ENCODE measurements around the gene TMEM132A. TPM values are rescaled to one million over a fixed set of nuclear protein-coding genes. Genes with fewer than 3 reads are reported as not detected.

The TMEM132A gene
- polyA plus RNA-seq, 4 donors: 41.3 to 109 (median 88.1) TPM

DNA sequence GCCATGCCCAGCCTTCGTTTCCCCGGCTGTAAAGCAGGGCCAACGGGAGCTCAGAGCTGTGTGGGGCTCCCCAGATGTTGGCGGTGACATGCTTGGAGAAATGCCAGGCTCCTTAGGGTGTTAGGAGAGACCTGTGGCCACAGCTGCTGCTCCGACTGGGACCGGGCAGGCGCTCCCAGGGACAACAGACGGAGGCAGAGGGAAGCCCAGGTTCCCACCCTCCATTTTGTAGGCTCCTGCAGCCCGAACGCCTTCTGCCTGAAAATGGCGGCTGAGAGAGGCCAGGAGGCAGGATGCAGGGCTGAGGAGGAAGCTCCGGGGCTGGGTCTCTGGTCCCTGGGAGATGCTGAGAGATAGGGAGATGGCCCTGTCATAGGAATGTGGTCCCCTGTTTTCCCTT is 57.3 kb downstream of the TMEM132A start:
- DNase-seq (ENCODE audit: low read depth in 4 of 4, low spot score in 2 of 4): no peak

DNA sequence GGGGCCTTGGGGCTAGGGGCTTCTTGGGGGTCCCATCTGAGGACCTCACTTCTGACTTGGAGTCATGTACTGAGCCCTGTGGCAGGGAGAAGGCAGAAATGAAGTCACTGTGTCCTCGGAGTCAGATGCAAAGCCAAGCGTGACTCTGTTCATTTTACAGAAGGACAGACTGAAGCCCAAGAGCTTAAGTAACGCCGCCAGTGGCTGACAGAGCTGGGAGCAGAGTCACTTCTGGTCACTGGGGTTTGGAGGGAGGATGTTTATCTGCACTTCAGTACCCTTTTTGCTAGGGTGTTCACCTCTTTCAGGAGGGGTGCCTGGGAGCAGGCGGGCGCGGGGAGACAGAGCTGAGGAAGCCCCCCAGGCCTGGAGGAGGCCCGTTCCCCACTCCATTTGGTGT is 57.9 kb downstream of the TMEM132A start:
- no peak for DNase-seq (ENCODE audit: low read depth in 4 of 4, low spot score in 2 of 4)

- DNase-seq (ENCODE audit: low read depth in 4 of 4, low spot score in 2 of 4): no peak
Observed at GRCh38 chr11:60984149-60984548, 59.9 kb downstream of the TMEM132A start.

- DNase-seq (ENCODE audit: low read depth in 4 of 4, low spot score in 2 of 4): no peak
Observed at GRCh38 chr11:60984636-60985035, 60.4 kb downstream of the TMEM132A start.

- no peak for DNase-seq (ENCODE audit: low read depth in 4 of 4, low spot score in 2 of 4)
Observed at GRCh38 chr11:60985501-60985900, 61.2 kb downstream of the TMEM132A start.

- DNase-seq (ENCODE audit: low read depth in 4 of 4, low spot score in 2 of 4): no peak
Observed at GRCh38 chr11:60985991-60986915, 62.0 kb downstream of the TMEM132A start.

Other genes with a start within 250 kb of the TMEM132A start
- gene MS4A8, start 224.8 kb upstream of the TMEM132A start, polyA plus RNA-seq (ENCODE audit: insufficient read length in 4 of 4): not detected
- not detected for gene MS4A18, start 199.7 kb upstream of the TMEM132A start, polyA plus RNA-seq (ENCODE audit: insufficient read length in 4 of 4)
- gene MS4A15, start 167.6 kb upstream of the TMEM132A start, polyA plus RNA-seq (ENCODE audit: insufficient read length in 4 of 4): not detected
- gene MS4A10, start 139.1 kb upstream of the TMEM132A start, polyA plus RNA-seq (ENCODE audit: insufficient read length in 4 of 4): under 1 TPM; 0.10 to 0.25 (median 0.16) TPM
- 10 to 100 TPM; 15.9 to 25.8 (median 22.0) TPM for gene CCDC86, start 82.3 kb upstream of the TMEM132A start, polyA plus RNA-seq (ENCODE audit: insufficient read length in 4 of 4)
- gene PTGDR2, start 68.5 kb upstream of the TMEM132A start, polyA plus RNA-seq (ENCODE audit: insufficient read length in 4 of 4): under 1 TPM; 0.18 to 0.39 (median 0.20) TPM
- under 1 TPM in 1 of 4 donors, not detected in 3; 0.22 TPM for gene ZP1, start 56.9 kb upstream of the TMEM132A start, polyA plus RNA-seq (ENCODE audit: insufficient read length in 4 of 4)
- 100 to 1,000 TPM; 113 to 153 (median 130) TPM for gene PRPF19, start 17.9 kb upstream of the TMEM132A start, polyA plus RNA-seq (ENCODE audit: insufficient read length in 4 of 4)
- gene TMEM109, start 10.3 kb upstream of the TMEM132A start, polyA plus RNA-seq (ENCODE audit: insufficient read length in 4 of 4): 100 to 1,000 TPM in 1 of 4 donors, 10 to 100 TPM in 3; 76.1 to 111 (median 91.6) TPM
- 10 to 100 TPM; 19.1 to 24.5 (median 20.6) TPM for gene SLC15A3, start 27.7 kb downstream of the TMEM132A start, polyA plus RNA-seq (ENCODE audit: insufficient read length in 4 of 4)
- 1 to 10 TPM in 3 of 4 donors, under 1 TPM in 1; 0.62 to 1.8 (median 1.4) TPM for gene CD6, start 47.2 kb downstream of the TMEM132A start, polyA plus RNA-seq (ENCODE audit: insufficient read length in 4 of 4)
- gene CD5, start 178.0 kb downstream of the TMEM132A start, polyA plus RNA-seq (ENCODE audit: insufficient read length in 4 of 4): under 1 TPM; 0.05 to 0.20 (median 0.12) TPM
- gene VPS37C, start 237.0 kb downstream of the TMEM132A start, polyA plus RNA-seq (ENCODE audit: insufficient read length in 4 of 4): 10 to 100 TPM; 15.6 to 22.2 (median 20.9) TPM